Adrenal gland (tissue), 12 donors: ENCODE results near the gene PWWP2B. TPM values are rescaled to one million over a fixed set of nuclear protein-coding genes. Genes with fewer than 3 reads are reported as not detected.

ENCODE experiments used
- DNase-seq, 7 donors: peaks; one replicate each; pipeline ENCODE4 v3.0.0-alpha.2; 2019 to 2020
- H3K27ac ChIP-seq, 5 donors: fragments of 200-600 bp; sonication (generic) in 4 of 5; 1 replicate in 3 of 5; 2 replicates in 2 of 5; pipeline versions ENCODE4 v1.5.1 to v1.8.0; 2016 to 2020; ENCODE audit warnings: mild to moderate bottlenecking in 1 of 5
- H3K27me3 ChIP-seq: fragments of 200-600 bp; 2 replicates; pipeline ENCODE4 v1.8.0; 2021
- H3K36me3 ChIP-seq, 2 donors: fragments of 200-600 bp; replicated peaks in 1 of 2; 1 replicate in 1 of 2; 2 replicates in 1 of 2; pipeline versions ENCODE4 v1.5.1 to v1.8.0; 2018 to 2022
- H3K4me1 ChIP-seq, 2 donors: fragments of 200-600 bp; replicated peaks in 1 of 2; 1 replicate in 1 of 2; 2 replicates in 1 of 2; pipeline versions ENCODE4 v1.5.1 to v1.8.0; 2018 to 2021
- H3K4me3 ChIP-seq, 4 donors: fragments of 200-600 bp; sonication (generic) in 3 of 4; one replicate each; pipeline ENCODE4 v1.5.1; 2016 to 2018
- H3K9me3 ChIP-seq, 3 donors: fragments of 200-600 bp; sonication (generic) in 1 of 3; replicated peaks in 1 of 3; 1 replicate in 2 of 3; 2 replicates in 1 of 3; pipeline versions ENCODE4 v1.5.1 to v1.8.0; 2016 to 2021
- CTCF ChIP-seq, 6 experiments: fragments of 450-650 bp in 4 of 6; fragments of 200-600 bp in 2 of 6; sonication (generic) in 1 of 6; IDR thresholded peaks; 1 replicate in 5 of 6; 2 replicates in 1 of 6; pipeline versions ENCODE4 v1.5.1 to v1.8.0; 2016 to 2021; ENCODE audit warnings: antibody characterized with exemption in 6 of 6, mild to moderate bottlenecking in 2 of 6, moderate library complexity in 1 of 6
- POLR2A ChIP-seq, 2 donors: fragments of 450-650 bp; IDR thresholded peaks; one replicate each; pipeline ENCODE4 v1.6.1; 2017; ENCODE audit warnings: antibody characterized with exemption in 2 of 2, mild to moderate bottlenecking in 2 of 2, moderate library complexity in 1 of 2
- WGBS, 4 donors: extraction: QIAGEN DNeasy Blood & Tissue Kit in 2 of 4; methylation state at CpG; one replicate each; pipeline versions ENCODE4 v1.1.5 to v1.1.7; 2013 to 2017; 5-methylcytosine and 5-hydroxymethylcytosine counted together
- intact Hi-C, 2 donors: fragments of 100-400 bp; cut with DNase I; formaldehyde crosslinking; loops; one replicate each; pipeline versions ENCODE4 v1.14.1 to v1.15.0; 2022 to 2023
- polyA plus RNA-seq, 3 donors: library from polyadenylated mRNA; stranded (reverse); fragments of 200-250 nt in 2 of 3; fragments of 350-450 nt in 1 of 3; fragmentation: Illumina TruSeq in 1 of 3; extraction: RNeasy Lipid Tissue Mini Kit (QIAGEN cat#74804) in 1 of 3; gene quantifications; one replicate each; pipeline ENCODE4 v1.2.3, GENCODE V29; 2013 to 2014
- total RNA-seq, 9 donors: library from RNA; depleted of rRNA in 4 of 9; stranded (reverse); fragments of >200 nt in 4 of 9; fragments of 120-200 nt in 1 of 9; fragmentation: NEBNext Ultra II Directional in 1 of 9; extraction: Animal tissue kit (Norgen Biotek cat#: 25700) in 1 of 9; gene quantifications; one replicate each; pipeline versions ENCODE4 v1.1.0 to v1.2.4, GENCODE V29; 2013 to 2023
- donor health status: healthy with polysubstance abuse.
- donor health status: Bipolar disorder and iron deficiency.
- donor health status: DM: yes; HTN: yes; CAD: no.
- donor health status: DM: no; HTN: no; CAD: no.
- donor health status: DM: no; HTN: no; CAD: no.
- donor health status: DM: yes; HTN: yes; CAD: no.

PWWP2B gene
- total and polyA plus RNA-seq, 12 donors: 3.4 to 75.3 (median 40.7) TPM

GRCh38 chr10:132366006-132366405, 31.0 kb upstream of the PWWP2B start:
- DNase-seq: no peak
- no peaks in the 10 kb centered on the region for H3K4me1 ChIP-seq
- WGBS, 4 donors: 93 to 100% (median 97%) methylated on average over 6 to 8 of the region's 8 CpGs

GRCh38 chr10:132366499-132366898, 30.5 kb upstream of the PWWP2B start:
- no peaks in the 10 kb centered on the region for H3K9me3 ChIP-seq
- H3K4me1 ChIP-seq: no peaks in the 10 kb centered on the region
- WGBS, 4 donors: 83 to 92% (median 85%) methylated on average over 8 to 9 of the region's 9 CpGs
- no peak overlapping the region for H3K27ac ChIP-seq
- intact Hi-C loops: no loop called here
- no peaks in the 10 kb centered on the region for H3K27me3 ChIP-seq
- TF ChIP-seq POLR2A (IDR thresholded peaks at IDR 0.05): no peak
- TF ChIP-seq CTCF (IDR thresholded peaks at IDR 0.05): no peak
- H3K36me3 ChIP-seq: no peaks in the 10 kb centered on the region
- no peak for DNase-seq
- no peak overlapping the region for H3K4me3 ChIP-seq

More at GRCh38 chr10:132366006-132366405, 31.0 kb upstream of the PWWP2B start:
- H3K27me3 ChIP-seq: no peaks in the 10 kb centered on the region
- no peak overlapping the region for H3K4me3 ChIP-seq
- intact Hi-C loops: no loop called here
- no peak overlapping the region for H3K27ac ChIP-seq
- no peaks in the 10 kb centered on the region for H3K36me3 ChIP-seq
- TF ChIP-seq CTCF (IDR thresholded peaks at IDR 0.05): no peak
- H3K9me3 ChIP-seq: no peaks in the 10 kb centered on the region

GRCh38 chr10:132368391-132368790, 28.6 kb upstream of the PWWP2B start:
- DNase-seq: no peak
- no peak overlapping the region for H3K4me3 ChIP-seq
- 73 to 92% (median 90%) methylated on average over 4 of the region's 4 CpGs for WGBS, 4 donors
- intact Hi-C loops: no loop called here
- TF ChIP-seq CTCF (IDR thresholded peaks at IDR 0.05) (no peak), POLR2A (IDR thresholded peaks at IDR 0.05) (no peak)
- no peaks in the 10 kb centered on the region for H3K36me3 ChIP-seq
- H3K27ac ChIP-seq: no peak overlapping the region
- no peaks in the 10 kb centered on the region for H3K4me1 ChIP-seq
- no peaks in the 10 kb centered on the region for H3K9me3 ChIP-seq
- H3K27me3 ChIP-seq: no peaks in the 10 kb centered on the region

- H3K36me3 ChIP-seq: no peaks in the 10 kb centered on the region
- no peaks in the 10 kb centered on the region for H3K27me3 ChIP-seq
- H3K27ac ChIP-seq: no peak overlapping the region
- H3K4me1 ChIP-seq: no peaks in the 10 kb centered on the region
- intact Hi-C loops: no loop called here
- no peak for DNase-seq
- H3K9me3 ChIP-seq: no peaks in the 10 kb centered on the region
- no peak for TF ChIP-seq POLR2A (IDR thresholded peaks at IDR 0.05)
- no peak for TF ChIP-seq CTCF (IDR thresholded peaks at IDR 0.05)
- H3K4me3 ChIP-seq: no peak overlapping the region
- 72 to 87% (median 85%) methylated on average over 9 of the region's 9 CpGs for WGBS, 4 donors
Measured at GRCh38 chr10:132368881-132369635, 27.9 kb upstream of the PWWP2B start.
